Small intestine (tissue), 16 donors: ENCODE results near the gene LUZP4. TPM values are rescaled to one million over a fixed set of nuclear protein-coding genes. Genes with fewer than 3 reads are reported as not detected.

Experiments
- DNase-seq, 2 donors: peaks; one replicate each; pipeline versions ENCODE4 v3.0.0 to v3.0.0-alpha.2; 2013
- FAIRE-seq: peaks from 2 replicates; lab custom pipeline; 2012; peaks lifted over from hg19 to GRCh38; lab: Jason Lieb, UNC
- H3K27ac ChIP-seq, 3 donors: one replicate each; pipeline ENCODE4 v1.5.1; 2013; ENCODE audit warnings: low read length in 2 of 3, mild to moderate bottlenecking in 2 of 3, control low read depth in 1 of 3, inconsistent platforms in 1 of 3, low read depth in 1 of 3, moderate library complexity in 1 of 3
- H3K27me3 ChIP-seq, 3 donors: one replicate each; pipeline ENCODE4 v1.6.1; 2013; ENCODE audit warnings: low read length in 3 of 3, inconsistent platforms in 1 of 3; ENCODE audit not compliant: control insufficient read depth in 3 of 3, insufficient read depth in 3 of 3
- H3K36me3 ChIP-seq, 3 donors: one replicate each; pipeline ENCODE4 v1.6.1; 2013; ENCODE audit warnings: low read length in 3 of 3, inconsistent platforms in 1 of 3, low read depth in 1 of 3, mild to moderate bottlenecking in 1 of 3, moderate library complexity in 1 of 3; ENCODE audit not compliant: control insufficient read depth in 3 of 3, insufficient read depth in 2 of 3
- H3K4me1 ChIP-seq, 3 donors: one replicate each; pipeline ENCODE4 v1.6.1; 2013; ENCODE audit warnings: low read length in 2 of 3, inconsistent platforms in 1 of 3, low read depth in 1 of 3, mild to moderate bottlenecking in 1 of 3, moderate library complexity in 1 of 3; ENCODE audit not compliant: control insufficient read depth in 3 of 3, insufficient read depth in 2 of 3
- H3K4me3 ChIP-seq, 3 donors: one replicate each; pipeline ENCODE4 v1.5.1; 2013; ENCODE audit warnings: low read length in 3 of 3, control low read depth in 1 of 3, inconsistent platforms in 1 of 3, low read depth in 1 of 3, mild to moderate bottlenecking in 1 of 3, moderate library complexity in 1 of 3
- H3K9me3 ChIP-seq, 2 donors: one replicate each; pipeline ENCODE4 v1.6.1; 2013; ENCODE audit warnings: low read depth in 1 of 2, low read length in 1 of 2; ENCODE audit not compliant: control insufficient read depth in 2 of 2, insufficient read depth in 1 of 2
- WGBS, 3 donors: extraction: QIAGEN DNeasy Blood & Tissue Kit; methylation state at CpG; one replicate each; pipeline ENCODE4 v1.1.7; 2013; 5-methylcytosine and 5-hydroxymethylcytosine counted together
- long read RNA-seq, 10 donors: transcript quantifications; one replicate each; lab custom pipeline, GENCODE V29; 2026
- polyA plus RNA-seq, 4 donors: library from polyadenylated mRNA; stranded (reverse) in 3 of 4; unstranded in 1 of 4; fragments of 200-250 nt in 3 of 4; fragments of 120-200 nt in 1 of 4; gene quantifications; one replicate each; pipeline versions ENCODE4 v1.2.1 to v1.2.3, GENCODE V29; 2013
- donor health status: healthy with polysubstance abuse.
- donor health status: control.
- donor health status: control.
- donor health status: Bipolar disorder and iron deficiency.
- donor health status: healthy.

The LUZP4 gene, protein sequence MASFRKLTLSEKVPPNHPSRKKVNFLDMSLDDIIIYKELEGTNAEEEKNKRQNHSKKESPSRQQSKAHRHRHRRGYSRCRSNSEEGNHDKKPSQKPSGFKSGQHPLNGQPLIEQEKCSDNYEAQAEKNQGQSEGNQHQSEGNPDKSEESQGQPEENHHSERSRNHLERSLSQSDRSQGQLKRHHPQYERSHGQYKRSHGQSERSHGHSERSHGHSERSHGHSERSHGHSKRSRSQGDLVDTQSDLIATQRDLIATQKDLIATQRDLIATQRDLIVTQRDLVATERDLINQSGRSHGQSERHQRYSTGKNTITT
- polyA plus RNA-seq = not detected
- long read RNA-seq, donor 1 = 0 reads
- long read RNA-seq, donor 2 = 0 reads
- long read RNA-seq, donor 3 = 0 reads
- long read RNA-seq, donor 4 = 0 reads
- long read RNA-seq, donor 5 = 0 reads
- long read RNA-seq, donor 6 = 0 reads
- long read RNA-seq, donor 7 = 0 reads
- long read RNA-seq, donor 8 = 0 reads
- long read RNA-seq, donor 9 = 0 reads
- long read RNA-seq, donor 10 = 0 reads

DNA sequence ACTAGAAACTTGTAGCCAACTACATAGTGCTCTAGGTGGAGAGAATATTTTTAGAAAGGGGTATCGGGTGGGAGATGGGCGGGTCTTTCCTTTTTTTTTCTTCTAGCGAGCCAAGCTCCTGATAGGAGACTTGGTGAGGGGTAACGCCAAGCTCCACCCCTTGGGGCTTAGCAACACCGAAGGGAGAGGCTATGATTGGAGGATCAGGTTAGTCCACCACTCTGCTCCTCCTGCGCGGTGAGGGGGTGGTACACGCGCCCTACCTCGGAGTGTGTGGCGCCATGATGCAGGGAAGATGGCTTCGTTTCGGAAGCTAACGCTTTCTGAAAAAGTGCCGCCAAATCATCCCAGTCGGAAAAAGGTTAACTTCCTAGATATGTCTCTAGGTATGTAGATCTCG lies at the start of gene LUZP4:
LUZP4 (plus strand) TSS at position 251 of the 400 bp plus-strand sequence; CDS start at position 296, 45 bp downstream.
- H3K36me3 ChIP-seq = no peaks in the 10 kb centered on the region
- H3K27ac ChIP-seq = no peak within 1 kb of the TSS
- FAIRE-seq (no peak), DNase-seq (no peak)
- H3K4me1 ChIP-seq = no peaks in the 10 kb centered on the region
- WGBS, 3 donors = 85 to 96% (median 96%) methylated on average over 16 to 17 of the region's 17 CpGs
- H3K27me3 ChIP-seq = no peaks in the 10 kb centered on the region
- no peak within 1 kb of the TSS for H3K4me3 ChIP-seq
- no peaks in the 10 kb centered on the region for H3K9me3 ChIP-seq

DNA sequence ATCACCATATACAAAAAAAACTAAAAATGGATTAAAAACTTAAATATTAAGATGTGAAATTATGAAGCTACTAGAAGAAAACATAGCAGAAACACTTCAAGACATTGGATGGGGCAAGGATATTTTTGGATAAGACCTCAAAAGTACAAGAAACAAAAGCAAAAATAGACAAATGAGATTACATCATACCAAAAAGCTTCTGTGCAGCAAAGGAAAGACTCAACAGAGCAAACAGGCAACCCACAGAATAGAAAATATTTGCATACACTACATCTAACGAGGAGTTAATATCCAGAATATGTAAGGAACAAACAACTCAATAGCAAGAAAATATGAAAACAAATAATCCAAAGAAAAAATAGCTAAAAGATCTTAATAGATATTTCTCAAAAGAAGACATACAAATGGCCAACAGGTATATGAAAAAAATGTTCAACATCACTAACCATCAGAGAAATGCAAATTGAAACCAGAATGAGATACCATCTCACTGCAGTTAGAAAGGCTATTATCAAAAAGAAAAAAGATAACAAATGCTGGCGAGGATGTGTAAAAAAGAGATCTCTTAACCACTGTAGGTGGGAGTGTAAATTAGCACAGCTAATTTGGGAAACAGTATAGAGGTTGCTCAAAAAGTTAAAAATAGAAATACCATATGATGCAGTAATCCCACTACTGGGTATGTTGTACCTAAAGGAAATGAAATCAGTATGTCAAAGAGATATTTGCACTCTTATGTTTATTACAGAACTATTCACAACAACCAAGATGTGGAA lies 37.9 kb upstream of the LUZP4 start:
- Histone ChIP-seq H3K9me3 (no peaks in the 10 kb centered on the region), H3K27me3 (no peaks in the 10 kb centered on the region), H3K36me3 (no peaks in the 10 kb centered on the region), H3K27ac (no peak overlapping the region), H3K4me3 (no peak overlapping the region), H3K4me1 (no peaks in the 10 kb centered on the region)
- no peak for DNase-seq
- 35 to 76% (median 41%) methylated on average over 2 of the region's 2 CpGs for WGBS, 3 donors
- no peak for FAIRE-seq

GRCh38 chrX:115255003-115255402 lies 34.5 kb upstream of the LUZP4 start:
- WGBS, 3 donors = 70 to 89% (median 89%) methylated on average over 2 of the region's 2 CpGs
- no peaks in the 10 kb centered on the region for H3K4me1 ChIP-seq
- H3K36me3 ChIP-seq = no peaks in the 10 kb centered on the region
- no peaks in the 10 kb centered on the region for H3K9me3 ChIP-seq
- H3K27ac ChIP-seq = no peak overlapping the region
- FAIRE-seq = no peak
- H3K27me3 ChIP-seq = no peaks in the 10 kb centered on the region
- no peak for DNase-seq
- no peak overlapping the region for H3K4me3 ChIP-seq

GRCh38 chrX:115257711-115258110 lies 31.8 kb upstream of the LUZP4 start:
- H3K4me3 ChIP-seq = no peak overlapping the region
- H3K36me3 ChIP-seq = no peaks in the 10 kb centered on the region
- no peaks in the 10 kb centered on the region for H3K4me1 ChIP-seq
- FAIRE-seq = no peak
- H3K27ac ChIP-seq = no peak overlapping the region
- no peaks in the 10 kb centered on the region for H3K27me3 ChIP-seq
- no peaks in the 10 kb centered on the region for H3K9me3 ChIP-seq
- no peak for DNase-seq

DNA sequence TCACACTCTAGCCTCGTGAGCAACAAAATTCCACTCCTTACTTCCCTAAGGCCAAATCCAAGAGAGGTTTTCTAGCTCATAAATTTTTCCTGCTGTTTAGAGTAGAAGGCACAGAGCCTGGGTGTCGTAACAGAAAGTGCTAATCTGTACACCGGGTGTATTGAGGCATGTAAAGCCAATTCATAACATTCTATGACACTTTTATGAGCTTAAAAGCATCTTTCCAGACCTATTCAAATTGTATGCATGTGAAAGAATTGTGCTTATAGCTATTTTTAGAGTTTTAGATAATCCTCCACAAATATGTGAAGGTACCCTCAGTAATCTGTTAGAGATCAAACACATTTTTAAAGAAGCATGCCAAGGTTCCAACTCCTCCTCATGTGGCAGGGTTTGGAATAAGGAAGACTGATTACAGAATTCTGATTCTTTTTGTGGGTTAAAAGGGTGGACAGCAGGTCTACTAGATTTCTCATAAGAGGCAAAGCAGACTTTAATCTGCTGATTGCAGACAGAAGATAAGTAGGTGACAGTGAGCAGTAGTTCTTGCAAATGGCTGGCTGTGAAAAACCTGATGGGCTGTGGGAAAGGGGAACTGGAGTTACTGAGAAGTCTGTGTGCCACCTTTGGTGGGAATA lies 30.2 kb upstream of the LUZP4 start:
- DNase-seq = no peak
- WGBS, 3 donors = 20 to 53% (median 45%) methylated on average over 3 of the region's 3 CpGs
- Histone ChIP-seq H3K4me1 (no peaks in the 10 kb centered on the region), H3K27me3 (no peaks in the 10 kb centered on the region), H3K4me3 (no peak overlapping the region), H3K27ac (no peak overlapping the region), H3K9me3 (no peaks in the 10 kb centered on the region), H3K36me3 (no peaks in the 10 kb centered on the region)
- FAIRE-seq = no peak

DNA sequence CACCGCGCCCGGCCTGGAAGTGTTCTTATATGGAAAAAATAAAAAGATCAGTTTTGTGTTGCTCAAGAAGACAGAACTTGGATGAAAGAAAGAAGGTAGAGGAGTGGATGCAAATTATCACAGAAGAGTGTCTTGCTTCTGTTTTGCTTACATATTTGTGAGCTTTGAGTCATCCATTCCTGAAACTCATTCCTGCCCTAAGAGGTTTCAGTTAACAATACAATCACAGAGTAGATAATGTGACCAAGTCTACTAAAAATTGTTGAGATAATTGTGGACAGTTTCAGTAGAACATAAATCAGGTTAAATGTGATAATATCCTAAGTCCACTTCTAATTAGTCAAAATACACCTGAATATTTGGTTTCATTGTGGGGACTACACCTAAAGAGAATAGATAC lies 29.2 kb upstream of the LUZP4 start:
- no peaks in the 10 kb centered on the region for H3K36me3 ChIP-seq
- 81 to 97% (median 94%) methylated on average over 3 of the region's 3 CpGs for WGBS, 3 donors
- no peak overlapping the region for H3K27ac ChIP-seq
- H3K4me3 ChIP-seq = no peak overlapping the region
- no peaks in the 10 kb centered on the region for H3K27me3 ChIP-seq
- DNase-seq (no peak), FAIRE-seq (no peak)
- no peaks in the 10 kb centered on the region for H3K9me3 ChIP-seq
- H3K4me1 ChIP-seq = no peaks in the 10 kb centered on the region

DNA sequence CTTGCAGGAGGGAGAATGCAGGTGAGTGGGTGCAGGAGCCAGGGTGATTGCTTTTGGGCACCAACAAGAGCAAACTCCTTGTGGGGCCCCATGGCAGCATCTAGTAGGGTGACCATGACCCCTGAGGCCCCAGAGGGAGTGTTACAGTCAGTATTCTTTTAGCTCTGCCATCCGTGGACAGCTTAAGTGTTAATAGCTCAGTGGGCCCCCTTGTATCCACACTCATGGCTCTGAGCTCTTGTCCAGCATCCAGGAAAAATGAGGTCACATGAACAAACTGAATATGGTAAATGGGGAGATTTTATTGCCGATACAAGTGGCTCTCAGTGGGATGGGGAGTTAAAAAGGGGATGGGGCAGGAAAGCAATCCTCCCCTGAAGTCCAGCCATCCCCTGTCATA lies 28.4 kb upstream of the LUZP4 start:
- Histone ChIP-seq H3K27ac (no peak overlapping the region), H3K4me3 (no peak overlapping the region), H3K4me1 (no peaks in the 10 kb centered on the region), H3K9me3 (no peaks in the 10 kb centered on the region), H3K27me3 (no peaks in the 10 kb centered on the region), H3K36me3 (no peaks in the 10 kb centered on the region)
- DNase-seq (no peak), FAIRE-seq (no peak)
- WGBS, 3 donors = 64 to 79% (median 73%) methylated on average over 2 of the region's 2 CpGs

GRCh38 chrX:115264009-115264408 lies 25.5 kb upstream of the LUZP4 start:
- FAIRE-seq = no peak
- WGBS, 3 donors = 69 to 86% (median 83%) methylated on average over 2 of the region's 2 CpGs
- Histone ChIP-seq H3K4me3 (no peak overlapping the region), H3K36me3 (no peaks in the 10 kb centered on the region), H3K27me3 (no peaks in the 10 kb centered on the region), H3K27ac (no peak overlapping the region), H3K9me3 (no peaks in the 10 kb centered on the region), H3K4me1 (no peaks in the 10 kb centered on the region)
- no peak for DNase-seq
